Fibroblast of skin of left quadriceps (primary cell): ENCODE results near the gene KY.

ENCODE experiments used
- DNase-seq, 2 experiments: peaks; one replicate each; pipeline ENCODE4 v3.0.0-alpha.2; 2013; ENCODE audit warnings: low read depth in 2 of 2

The KY gene

GRCh38 chr3:134619884-134620445 lies 30.9 kb downstream of the KY start:
- no peak for DNase-seq

GRCh38 chr3:134619301-134619615 lies 31.6 kb downstream of the KY start:
- DNase-seq: no peak

GRCh38 chr3:134618478-134619300 lies 32.1 kb downstream of the KY start:
- no peak for DNase-seq

GRCh38 chr3:134617608-134618477 lies 33.0 kb downstream of the KY start:
- no peak for DNase-seq

GRCh38 chr3:134615743-134616142 lies 35.1 kb downstream of the KY start:
- no peak for DNase-seq

- no peak for DNase-seq
Measured at GRCh38 chr3:134614955-134615354, 35.9 kb downstream of the KY start.

- no peak for DNase-seq
Measured at GRCh38 chr3:134613006-134613520, 37.8 kb downstream of the KY start.

- DNase-seq: no peak
Measured at GRCh38 chr3:134611516-134611915, 39.3 kb downstream of the KY start.

GRCh38 chr3:134610432-134611385 lies 40.1 kb downstream of the KY start:
- no peak for DNase-seq

GRCh38 chr3:134609821-134610431 lies 40.9 kb downstream of the KY start:
- DNase-seq: no peak

GRCh38 chr3:134608771-134609435 lies 41.9 kb downstream of the KY start:
- no peak for DNase-seq

GRCh38 chr3:134608023-134608770 lies 42.6 kb downstream of the KY start:
- DNase-seq: no peak

GRCh38 chr3:134607054-134608022 lies 43.5 kb downstream of the KY start:
- no peak for DNase-seq

- DNase-seq: no peak
Measured at GRCh38 chr3:134606033-134607025, 44.5 kb downstream of the KY start.

GRCh38 chr3:134605556-134605955 lies 45.3 kb downstream of the KY start:
- DNase-seq: no peak

GRCh38 chr3:134603956-134604355 lies 46.9 kb downstream of the KY start:
- DNase-seq: no peak

GRCh38 chr3:134603480-134603879 lies 47.3 kb downstream of the KY start:
- DNase-seq: no peak
